NCI-H2227 (cell line): ENCODE data around the gene ZNF423.

Experiments used
- DNase-seq: peaks from one replicate; lab custom pipeline; 2025; ENCODE audit not compliant: unreplicated experiment; lab: John Stamatoyannopoulos, UW

The ZNF423 gene

DNA sequence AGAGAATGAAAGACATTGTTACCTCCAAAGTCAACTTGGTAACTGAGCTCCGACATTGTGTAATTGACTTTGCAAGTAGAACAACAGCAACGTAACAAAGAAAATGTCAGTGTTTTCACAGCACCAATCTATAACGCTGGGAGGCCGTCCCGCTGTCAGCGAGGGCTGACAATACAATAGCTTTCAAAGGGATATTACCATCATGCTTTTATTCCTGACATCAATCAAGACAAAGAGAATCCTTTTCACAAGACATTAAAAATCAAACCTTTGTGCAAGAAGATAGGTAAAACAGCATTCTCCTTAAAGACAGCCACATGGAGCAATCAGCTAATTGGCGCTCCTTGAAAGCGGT, 6.2 kb downstream of the ZNF423 start:
- DNase-seq: peak; percentile 41

DNA sequence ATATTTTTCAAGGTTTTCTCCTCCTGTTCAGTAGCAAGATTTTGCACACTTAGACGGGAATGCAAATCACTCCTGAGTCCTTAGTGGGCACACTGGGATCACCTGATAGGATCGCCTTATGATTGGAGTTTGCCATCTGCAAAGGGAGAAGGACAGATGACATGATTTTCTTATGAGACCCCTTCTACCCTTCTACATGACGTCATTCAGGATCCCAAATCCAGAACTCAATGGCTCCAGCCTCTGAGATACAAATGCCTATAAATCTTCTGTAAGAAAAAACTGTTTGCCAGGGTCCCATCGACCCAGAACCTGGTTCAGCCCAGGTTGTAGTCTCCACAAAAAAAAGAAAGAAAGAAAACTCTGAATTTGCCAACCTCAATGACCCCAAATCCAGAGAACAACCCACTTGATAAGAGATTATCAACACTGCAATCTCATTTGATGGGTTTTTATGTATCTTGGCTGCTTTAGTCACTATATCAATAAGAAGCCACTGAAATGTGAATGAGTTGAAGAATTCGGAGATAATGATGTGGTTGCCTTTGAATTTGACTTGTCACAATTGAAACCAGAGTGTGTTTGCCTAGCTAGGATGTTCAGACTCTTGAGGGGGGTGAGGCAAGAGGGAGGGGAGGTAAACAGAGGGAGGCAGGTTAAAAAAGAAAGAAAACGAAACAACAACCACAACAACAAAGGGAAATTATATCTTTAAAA, 6.7 kb downstream of the ZNF423 start:
- DNase-seq: no peak

DNA sequence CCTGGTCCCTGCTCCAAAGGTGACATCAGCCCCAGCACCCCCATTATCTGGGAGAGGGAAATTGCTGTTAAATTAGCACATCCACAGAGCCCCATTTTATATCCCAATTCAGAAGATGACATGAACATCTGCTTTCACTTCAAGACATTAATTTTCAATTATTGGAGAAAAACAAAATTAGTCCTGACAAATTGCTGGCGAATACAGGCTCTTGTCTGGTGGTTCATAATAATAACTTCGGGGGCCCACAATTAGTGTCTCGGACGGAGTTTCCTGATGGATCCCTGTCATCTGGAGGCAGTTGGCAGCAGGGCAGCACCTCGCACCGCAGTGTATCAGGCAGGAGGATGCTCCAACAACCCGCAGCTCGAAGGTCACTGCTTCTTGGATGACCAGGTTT, 7.4 kb downstream of the ZNF423 start:
- DNase-seq: no peak

DNA sequence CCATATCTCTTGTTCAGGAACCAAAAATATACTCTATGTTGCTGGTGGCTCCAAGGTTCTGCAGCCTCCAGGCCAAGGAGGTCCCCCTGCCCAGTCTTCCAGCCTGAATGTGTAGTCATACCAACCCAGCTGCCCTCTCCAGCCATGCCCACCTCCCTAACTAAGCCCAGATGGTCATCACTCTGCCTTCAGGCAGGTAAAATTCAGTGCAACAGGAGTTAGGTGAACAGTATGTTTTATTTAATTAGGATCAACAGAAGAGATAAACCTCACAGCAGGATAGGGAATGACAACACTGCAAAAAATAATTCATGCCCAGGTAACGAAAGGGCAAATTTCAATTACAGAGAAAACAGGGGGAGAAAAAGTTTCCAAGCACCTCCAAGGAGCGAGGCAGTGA, 9.1 kb downstream of the ZNF423 start:
- no peak for DNase-seq

DNA sequence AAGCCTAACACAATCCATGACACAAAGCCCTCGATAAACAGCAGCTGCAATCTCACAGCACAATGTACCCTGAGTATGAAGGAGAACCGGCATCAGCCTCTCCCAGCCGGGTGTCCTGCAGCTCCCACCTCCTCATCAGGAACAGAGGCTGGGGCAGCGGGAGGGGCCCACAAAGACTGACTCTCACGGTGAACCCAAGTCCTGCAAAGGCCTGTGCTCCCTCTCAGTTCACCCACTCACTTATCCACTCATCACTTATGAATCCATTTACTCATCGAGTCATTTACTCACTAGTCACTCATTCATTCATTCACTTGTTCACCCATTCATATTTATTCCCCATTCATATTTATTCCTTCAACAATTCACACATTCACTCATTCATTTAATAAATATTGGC, 11.6 kb downstream of the ZNF423 start:
- no peak for DNase-seq

DNA sequence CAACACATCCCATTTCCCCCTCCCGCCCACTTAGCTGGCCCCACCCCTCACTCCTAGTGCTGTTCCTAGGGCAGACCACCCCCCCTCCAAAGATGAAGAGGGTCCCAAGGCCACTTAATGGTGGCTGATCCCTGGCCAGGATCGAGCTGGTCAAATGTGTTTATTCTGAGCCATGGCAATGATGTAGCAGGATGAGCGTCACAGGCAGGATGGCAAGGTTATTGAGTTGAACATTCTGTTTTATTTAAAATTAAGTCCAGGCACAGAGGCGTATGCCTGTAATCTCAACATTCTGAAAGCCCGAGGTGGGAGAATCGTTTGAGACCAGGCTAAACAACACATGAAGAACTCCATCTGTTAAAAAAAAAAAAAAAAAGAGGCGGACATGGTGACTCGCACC, 12.2 kb downstream of the ZNF423 start:
- no peak for DNase-seq

DNA sequence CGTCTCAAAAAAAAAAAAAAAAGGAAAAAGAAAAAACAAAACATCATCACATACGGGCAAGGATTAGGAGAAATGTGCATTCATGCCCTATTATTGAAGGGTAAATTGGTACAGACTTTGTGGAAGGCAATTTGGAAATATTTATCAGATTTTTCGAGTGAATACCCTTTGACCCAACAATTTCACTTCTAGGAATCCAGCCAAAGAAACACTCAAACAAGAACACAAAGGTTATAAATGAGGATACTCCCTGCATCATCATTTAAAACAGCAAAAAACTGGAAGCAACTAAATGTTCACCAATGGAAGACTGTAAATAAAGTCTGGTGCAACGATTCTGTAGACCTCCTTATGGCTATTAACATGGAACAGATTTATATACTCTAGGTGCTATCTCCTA, 12.9 kb downstream of the ZNF423 start:
- DNase-seq: peak; percentile 23

DNA sequence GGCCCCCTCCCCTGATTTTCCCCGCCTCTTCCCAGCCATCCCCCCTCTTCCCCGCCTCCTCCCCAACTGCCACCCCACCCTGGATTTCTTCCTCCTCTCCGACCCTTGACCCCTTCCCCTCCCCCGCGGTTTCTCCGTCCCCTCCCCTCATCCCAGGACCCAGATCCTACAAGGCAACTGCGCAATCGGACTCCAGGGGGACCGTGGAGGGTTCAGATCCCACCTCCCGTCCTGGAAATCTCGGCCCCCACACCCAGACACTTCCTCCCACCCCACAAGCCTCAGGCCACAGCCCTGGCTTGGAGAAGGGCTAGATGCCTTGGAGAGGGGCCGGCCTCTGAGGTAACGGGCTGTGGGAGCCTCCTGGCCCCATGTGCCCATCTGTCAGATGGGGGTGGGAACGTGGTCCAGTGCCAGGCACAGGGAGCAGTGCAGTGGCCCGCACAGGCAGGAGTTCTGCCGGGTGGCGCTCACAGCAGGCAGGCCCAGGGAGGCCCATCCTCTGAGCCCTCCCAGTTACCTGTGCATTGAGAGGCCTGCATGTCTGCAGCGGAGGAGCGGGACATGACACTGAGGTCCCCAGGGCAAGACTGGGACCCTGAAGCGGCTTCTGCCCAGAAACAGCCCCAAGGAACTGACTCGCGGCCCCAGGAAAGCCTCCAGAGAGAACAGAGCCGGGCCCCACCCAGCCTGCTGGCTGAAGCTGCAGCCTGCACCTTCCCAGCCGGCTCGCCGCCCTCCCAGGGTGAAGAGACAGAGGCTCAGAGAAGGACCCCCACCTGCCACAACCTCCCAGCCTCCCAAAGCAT, 16.7 kb downstream of the ZNF423 start:
- DNase-seq: no peak

DNA sequence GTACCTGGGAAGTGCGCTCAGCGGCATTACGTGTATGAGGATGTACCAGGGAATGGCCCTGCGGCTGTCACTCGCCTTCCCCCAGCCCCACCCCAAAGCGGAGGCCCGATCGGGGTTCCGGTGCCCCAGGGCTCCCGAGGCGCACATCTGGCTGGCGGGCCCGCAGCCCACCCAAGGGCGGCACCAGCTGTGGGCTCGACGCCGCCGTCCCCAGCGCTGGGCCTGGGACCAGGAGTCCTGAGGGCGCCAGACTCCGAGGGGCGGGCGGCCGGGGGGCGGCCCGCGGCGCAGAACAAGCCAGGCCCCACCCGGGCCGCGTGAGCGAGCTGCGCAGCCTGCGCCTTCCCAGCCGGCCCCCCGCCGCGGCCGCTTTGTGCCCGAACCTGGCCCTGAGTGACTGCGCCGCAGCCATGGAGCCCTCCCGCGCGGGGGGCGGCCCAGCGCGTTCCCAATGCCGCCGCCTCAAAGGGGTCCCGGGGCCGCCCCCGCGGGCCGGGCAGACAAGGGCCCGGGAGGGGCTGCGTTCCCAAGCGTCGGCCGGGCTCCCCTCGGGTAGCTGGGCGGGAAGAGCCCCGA, 17.4 kb downstream of the ZNF423 start:
- DNase-seq: peak; percentile 53

DNA sequence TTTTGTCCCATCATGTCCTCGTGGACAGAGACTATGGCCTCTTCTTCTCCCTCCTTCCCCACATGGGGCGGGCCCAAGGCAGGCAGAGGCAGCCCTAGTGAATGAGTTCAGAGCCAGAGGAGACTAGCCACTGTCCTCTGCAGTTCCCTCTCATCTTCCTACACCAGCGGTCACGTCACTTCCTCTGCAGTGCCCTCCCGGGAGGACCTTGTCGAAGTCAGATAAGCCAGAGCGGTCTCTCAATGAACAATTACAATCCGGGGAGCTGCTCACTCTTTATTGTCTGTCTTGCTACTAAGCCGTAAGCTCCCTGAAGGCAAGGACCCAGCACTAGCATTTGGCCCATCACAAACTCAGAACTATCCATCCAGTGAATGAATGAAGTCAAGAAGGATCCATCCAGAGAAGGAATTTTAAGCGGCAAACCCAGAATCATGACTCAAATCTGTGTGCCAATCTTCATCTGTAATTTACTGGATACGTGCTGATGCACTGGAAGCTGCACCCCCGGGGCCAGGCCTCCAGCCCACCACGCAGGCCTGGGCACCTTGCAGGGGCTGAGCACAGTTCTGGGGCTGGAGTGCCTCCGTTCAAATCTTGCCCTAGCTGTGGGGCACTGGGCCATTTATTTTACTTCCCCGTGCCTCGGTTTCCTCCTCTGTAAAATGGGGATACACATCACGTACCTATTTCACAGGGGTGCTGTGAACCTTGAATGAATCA, 18.1 kb downstream of the ZNF423 start:
- no peak for DNase-seq

DNA sequence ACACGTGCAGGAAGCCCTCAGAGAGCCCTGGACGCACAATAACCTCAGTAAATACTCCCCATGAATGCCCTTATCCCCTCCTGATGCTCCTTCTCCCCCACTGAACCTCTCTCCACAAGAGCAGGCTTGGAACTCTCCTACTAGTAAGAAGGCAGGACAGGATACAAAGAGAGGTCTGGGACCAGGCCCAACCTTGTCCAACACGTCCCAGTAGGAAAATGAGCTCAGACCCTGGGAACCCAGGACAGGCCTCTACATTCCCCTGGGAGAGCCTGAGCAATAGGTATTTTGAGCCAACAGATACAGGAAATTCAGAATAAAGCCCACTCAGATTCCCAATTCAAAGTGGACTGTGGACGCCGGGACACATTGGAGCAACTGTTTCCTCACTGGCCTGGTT, 19.2 kb downstream of the ZNF423 start:
- DNase-seq: no peak

DNA sequence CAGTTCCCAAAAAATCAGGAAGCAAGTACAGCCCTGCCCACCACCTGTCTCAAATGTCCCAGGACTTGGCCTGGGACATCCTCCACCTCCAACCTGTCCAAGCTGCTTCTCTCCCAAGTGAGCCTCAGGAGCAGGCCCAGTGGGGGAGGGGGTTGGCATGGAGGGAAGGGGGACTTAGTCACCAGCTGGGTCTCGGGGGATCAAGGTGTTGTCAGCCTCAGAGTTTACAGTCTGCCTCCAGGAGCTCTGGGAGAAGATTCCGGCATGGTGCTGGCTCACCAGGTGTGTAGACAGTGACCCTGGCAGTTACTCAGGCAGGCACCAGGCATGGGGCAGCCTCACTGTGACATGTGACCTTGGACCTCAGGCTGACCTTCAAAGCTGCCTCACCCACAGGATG, 19.7 kb downstream of the ZNF423 start:
- no peak for DNase-seq

DNA sequence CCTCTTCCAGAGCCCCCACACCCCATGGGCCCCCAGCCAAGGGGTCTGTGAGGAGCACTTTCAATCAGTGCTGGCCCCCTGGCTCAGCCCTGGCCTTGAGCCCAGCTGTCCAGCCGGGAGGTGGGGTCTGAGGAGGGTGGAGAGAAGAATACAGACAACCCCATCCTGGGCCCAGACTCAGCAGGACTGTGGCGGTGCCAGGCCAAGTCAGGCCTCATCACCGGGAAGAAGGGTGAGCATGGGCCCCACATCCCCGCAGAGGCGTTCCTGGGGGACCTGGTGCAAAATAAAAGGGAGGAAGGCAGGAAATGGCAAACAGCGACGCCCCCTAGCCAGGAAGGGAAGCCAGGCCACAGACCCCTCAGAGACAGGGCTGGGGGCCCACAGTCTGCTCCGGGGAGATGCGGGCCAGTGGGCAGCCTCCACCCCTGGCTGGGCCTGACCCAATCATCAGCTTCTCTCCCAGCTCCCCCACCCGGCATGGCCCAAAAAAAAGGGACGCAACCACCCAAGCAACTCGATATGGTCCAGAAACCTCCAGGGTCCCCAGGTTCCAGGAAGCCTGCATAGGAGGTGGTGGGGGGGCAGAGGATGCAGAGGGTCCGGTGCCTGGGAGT, 20.6 kb downstream of the ZNF423 start:
- no peak for DNase-seq

DNA sequence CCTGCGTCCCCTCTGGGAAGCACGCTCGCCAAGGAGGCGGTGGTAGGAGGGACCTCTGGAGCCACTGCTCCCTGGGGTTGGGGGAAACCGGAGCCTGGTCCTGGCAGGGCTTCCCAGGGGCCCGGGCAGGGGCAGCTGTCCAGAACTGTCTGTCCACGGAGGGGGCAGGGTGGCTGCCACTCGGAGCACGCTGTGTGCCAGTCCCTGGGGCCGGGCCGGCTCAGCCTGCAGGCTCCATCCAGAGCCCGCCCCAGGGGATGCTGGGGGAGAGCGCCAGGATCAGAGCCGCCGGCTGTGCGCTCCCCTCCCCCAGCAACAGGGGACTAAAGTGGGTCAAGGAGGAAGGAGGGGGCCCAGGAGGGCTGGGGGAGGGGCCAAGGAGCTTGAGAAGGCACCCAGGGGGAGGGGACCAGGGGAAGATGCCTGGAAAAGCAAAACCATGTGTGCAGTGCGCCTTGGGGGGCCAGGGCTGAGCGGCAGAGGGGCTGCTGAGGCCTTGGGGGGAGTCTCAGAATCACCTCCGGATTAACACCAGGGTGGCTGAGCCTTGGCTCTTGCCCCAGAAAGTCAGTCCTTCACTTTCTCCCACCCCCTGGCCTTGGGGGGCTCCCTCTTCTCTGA, 21.3 kb downstream of the ZNF423 start:
- DNase-seq: peak; percentile 36

DNA sequence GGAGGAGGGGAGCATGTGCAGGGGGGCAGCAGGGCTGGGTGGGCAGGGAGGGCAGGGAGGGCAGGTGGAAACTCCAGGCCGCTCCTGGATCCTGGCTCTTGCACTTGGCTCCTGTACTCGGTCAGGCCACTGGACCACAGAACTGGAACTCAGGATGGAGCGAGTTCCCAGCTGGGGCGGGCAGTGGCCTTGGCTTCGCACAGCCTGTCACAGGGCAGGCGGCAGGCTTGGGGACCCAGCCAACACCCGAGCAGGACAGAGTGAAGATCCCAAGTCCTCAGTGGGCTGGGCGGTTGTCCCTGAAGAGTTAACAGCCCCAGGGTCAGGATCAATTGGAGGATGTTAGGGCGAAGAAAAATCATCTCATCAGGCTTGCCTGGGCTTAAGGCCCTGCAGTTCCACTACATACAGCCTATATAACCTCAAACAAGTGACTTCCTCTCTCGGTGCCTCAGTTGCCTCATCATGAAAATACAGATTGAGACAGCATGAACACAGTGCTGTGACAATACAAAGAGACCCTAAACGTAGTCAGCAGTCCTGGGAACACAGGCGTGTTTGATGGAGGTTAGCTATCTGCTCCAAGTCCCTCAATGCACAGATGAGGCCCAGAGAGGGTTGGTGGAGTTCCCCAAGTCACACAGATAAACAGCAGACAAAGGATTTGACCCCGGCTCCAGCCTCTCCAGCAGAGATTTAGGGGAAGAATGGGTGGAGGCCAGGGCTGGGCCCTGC, 21.9 kb downstream of the ZNF423 start:
- DNase-seq: no peak

DNA sequence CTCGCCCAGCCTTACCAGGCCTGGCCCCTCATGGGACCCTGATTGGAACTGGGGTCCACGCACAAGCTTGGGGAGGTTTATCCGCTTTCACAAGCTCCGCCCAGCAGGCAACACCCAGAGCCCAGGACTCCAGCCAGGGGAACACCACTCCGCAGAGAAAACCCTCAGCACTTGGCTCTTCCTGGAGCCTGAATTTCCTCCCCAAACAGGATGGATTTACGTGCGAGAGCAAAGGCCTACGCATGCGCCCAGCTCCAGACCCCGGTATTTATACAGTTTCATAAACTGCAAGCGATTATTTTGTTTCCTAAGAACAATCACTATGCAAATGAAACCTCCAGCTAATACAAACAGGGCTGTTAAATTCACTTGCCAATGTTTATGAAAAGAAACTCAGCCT, 22.8 kb downstream of the ZNF423 start:
- no peak for DNase-seq

DNA sequence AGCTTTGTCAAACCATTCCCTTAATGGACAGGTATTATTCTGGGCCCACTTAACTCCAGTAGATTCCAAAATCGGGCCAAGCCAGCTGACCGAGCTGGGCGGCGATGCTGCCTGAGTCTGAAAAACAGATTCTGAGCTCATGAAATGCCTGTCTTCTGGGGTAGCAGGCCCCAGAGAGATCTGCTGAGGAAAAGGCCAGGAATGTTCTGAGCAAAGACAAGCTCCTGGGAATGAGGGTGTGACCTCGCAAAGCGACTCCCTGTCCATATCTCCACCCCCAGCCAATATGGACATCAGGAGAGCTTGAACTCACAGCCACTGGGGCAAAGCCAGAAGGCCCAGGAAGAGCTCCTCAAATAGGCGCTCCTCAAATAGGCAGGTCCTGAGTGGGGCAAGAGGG, 23.7 kb downstream of the ZNF423 start:
- DNase-seq: no peak

DNA sequence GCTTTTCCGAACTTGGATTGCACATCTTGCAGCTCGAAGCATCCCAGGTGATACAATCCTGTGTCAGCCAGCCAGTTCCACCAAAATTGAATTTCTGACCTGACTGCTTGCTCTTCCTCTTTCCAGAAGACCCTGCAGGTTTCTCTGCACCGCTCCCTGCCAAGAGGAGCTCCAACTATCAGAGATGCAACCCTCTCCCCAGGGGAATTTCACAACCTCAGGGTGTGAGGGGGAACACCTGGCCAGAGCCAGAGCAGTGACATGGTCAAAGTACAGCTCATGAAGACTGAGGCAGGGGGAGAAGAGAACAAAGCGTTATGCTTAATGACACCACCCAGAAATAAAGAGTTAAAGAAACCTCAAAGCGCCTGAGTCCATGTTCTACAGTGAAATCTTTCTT, 25.0 kb downstream of the ZNF423 start:
- DNase-seq: no peak

DNA sequence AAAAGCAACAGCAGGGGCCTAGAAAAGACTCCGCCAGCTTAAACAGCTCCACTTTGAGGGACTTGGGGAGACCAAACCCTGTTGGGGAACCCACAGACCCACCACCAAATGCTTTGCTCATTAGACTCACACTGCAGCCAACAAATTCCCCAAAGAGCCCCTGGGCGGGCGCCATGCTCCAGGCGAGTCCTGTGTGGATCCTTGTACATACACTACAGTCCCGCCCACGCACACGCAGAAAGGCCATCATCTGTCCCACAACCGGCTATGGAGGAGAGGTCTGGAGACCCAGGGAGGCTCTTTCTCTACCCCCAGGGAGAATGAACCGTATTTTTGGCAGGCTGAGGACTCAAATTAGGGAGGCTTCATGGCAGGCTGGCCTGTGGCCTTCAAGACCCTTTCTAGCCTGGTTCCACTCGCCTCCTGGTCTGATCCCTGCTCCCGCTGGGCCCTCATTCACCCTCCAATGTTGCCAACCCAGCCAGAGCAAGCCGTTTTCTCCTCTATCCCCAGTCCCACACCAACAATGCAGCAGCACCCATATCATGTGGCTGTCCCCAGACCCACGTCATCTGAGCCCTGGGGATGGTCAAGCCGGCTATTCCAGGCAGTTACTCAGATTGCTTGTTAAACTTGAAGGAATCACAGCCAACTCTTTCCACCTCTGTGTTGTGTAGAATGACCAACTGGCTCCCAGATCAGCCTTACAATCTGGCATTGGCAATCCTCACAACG, 27.2 kb downstream of the ZNF423 start:
- DNase-seq: no peak
